ENCODE data around the gene WDR45B. TPM values are rescaled to one million over a fixed set of nuclear protein-coding genes. Genes with fewer than 3 reads are reported as not detected.

The WDR45B gene
- total RNA-seq, 1 donor from 2014 or later: 40.7 TPM

- Histone ChIP-seq H3K27me3 (ENCODE audit: control insufficient read depth in 3 of 3, insufficient read depth in 3 of 3, low read length in 3 of 3) (no peaks in the 10 kb centered on the region), H3K27ac (ENCODE audit: low read depth, low read length) (no peak overlapping the region), H3K9me3 (ENCODE audit: control insufficient read depth in 3 of 3, low read length in 3 of 3) (no peaks in the 10 kb centered on the region), H3K4me1 (ENCODE audit: control insufficient read depth in 3 of 3, insufficient read depth in 3 of 3, low read length in 3 of 3) (peaks cover 2 to 6% (median 3%) of the 10 kb centered on the region in 3 donors), H3K9ac (ENCODE audit: low read depth in 1 of 3, low read length in 3 of 3) (no peak overlapping the region), H3K4me3 (ENCODE audit: low read length in 3 of 3) (no peak overlapping the region), H3K36me3 (ENCODE audit: control insufficient read depth in 3 of 3, insufficient read depth in 3 of 3, low read length in 3 of 3) (peaks cover 3 to 5% (median 4%) of the 10 kb centered on the region in 3 donors)
Measured at GRCh38 chr17:82666931-82667667, 18.9 kb upstream of the WDR45B start.

GRCh38 chr17:82665891-82666290 is 17.6 kb upstream of the WDR45B start:
- no peaks in the 10 kb centered on the region for H3K9me3 ChIP-seq (ENCODE audit: control insufficient read depth in 3 of 3, low read length in 3 of 3)

DNA sequence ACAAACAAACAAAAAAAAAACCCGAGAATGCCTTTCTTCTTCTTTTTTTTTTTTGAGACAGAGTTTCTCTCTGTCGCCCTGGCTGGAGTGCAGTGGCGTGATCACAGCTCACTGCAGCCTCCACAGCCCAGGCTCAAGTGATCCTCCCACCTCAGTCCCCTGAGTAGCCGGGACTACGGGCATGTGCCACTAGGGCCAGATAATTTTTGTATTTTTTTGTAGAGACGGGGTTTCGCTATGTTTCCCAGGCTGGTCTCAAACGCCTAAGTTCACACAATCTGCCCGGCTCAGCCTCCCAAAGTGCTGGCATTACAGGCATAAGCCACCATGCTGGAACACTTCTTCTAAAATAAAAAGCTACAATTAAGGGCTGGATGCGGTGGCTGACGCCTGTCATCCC is 17.0 kb upstream of the WDR45B start:
- Histone ChIP-seq H3K4me3 (ENCODE audit: low read length in 3 of 3) (no peak overlapping the region), H3K27me3 (ENCODE audit: control insufficient read depth in 3 of 3, insufficient read depth in 3 of 3, low read length in 3 of 3) (no peaks in the 10 kb centered on the region), H3K4me1 (ENCODE audit: control insufficient read depth in 3 of 3, insufficient read depth in 3 of 3, low read length in 3 of 3) (peaks cover 2 to 6% (median 3%) of the 10 kb centered on the region in 3 donors), H3K36me3 (ENCODE audit: control insufficient read depth in 3 of 3, insufficient read depth in 3 of 3, low read length in 3 of 3) (peaks cover 9 to 13% (median 10%) of the 10 kb centered on the region in 3 donors), H3K27ac (ENCODE audit: low read depth, low read length) (no peak overlapping the region), H3K9ac (ENCODE audit: low read depth in 1 of 3, low read length in 3 of 3) (no peak overlapping the region), H3K9me3 (ENCODE audit: control insufficient read depth in 3 of 3, low read length in 3 of 3) (no peaks in the 10 kb centered on the region)

More at GRCh38 chr17:82665891-82666290, 17.6 kb upstream of the WDR45B start:
- Histone ChIP-seq H3K27ac (ENCODE audit: low read depth, low read length) (no peak overlapping the region), H3K4me3 (ENCODE audit: low read length in 3 of 3) (no peak overlapping the region), H3K27me3 (ENCODE audit: control insufficient read depth in 3 of 3, insufficient read depth in 3 of 3, low read length in 3 of 3) (no peaks in the 10 kb centered on the region), H3K4me1 (ENCODE audit: control insufficient read depth in 3 of 3, insufficient read depth in 3 of 3, low read length in 3 of 3) (peaks cover 2 to 6% (median 3%) of the 10 kb centered on the region in 3 donors), H3K9ac (ENCODE audit: low read depth in 1 of 3, low read length in 3 of 3) (no peak overlapping the region), H3K36me3 (ENCODE audit: control insufficient read depth in 3 of 3, insufficient read depth in 3 of 3, low read length in 3 of 3) (peaks cover 3 to 7% (median 5%) of the 10 kb centered on the region in 3 donors)

- Histone ChIP-seq H3K27ac (ENCODE audit: low read depth, low read length) (no peak overlapping the region), H3K4me3 (ENCODE audit: low read length in 3 of 3) (no peak overlapping the region), H3K27me3 (ENCODE audit: control insufficient read depth in 3 of 3, insufficient read depth in 3 of 3, low read length in 3 of 3) (no peaks in the 10 kb centered on the region), H3K9me3 (ENCODE audit: control insufficient read depth in 3 of 3, low read length in 3 of 3) (no peaks in the 10 kb centered on the region), H3K4me1 (ENCODE audit: control insufficient read depth in 3 of 3, insufficient read depth in 3 of 3, low read length in 3 of 3) (peaks cover 2 to 6% (median 3%) of the 10 kb centered on the region in 3 donors), H3K9ac (ENCODE audit: low read depth in 1 of 3, low read length in 3 of 3) (no peak overlapping the region), H3K36me3 (ENCODE audit: control insufficient read depth in 3 of 3, insufficient read depth in 3 of 3, low read length in 3 of 3) (peaks cover 13 to 17% (median 14%) of the 10 kb centered on the region in 3 donors)
Measured at GRCh38 chr17:82664701-82665182, 16.5 kb upstream of the WDR45B start.

DNA sequence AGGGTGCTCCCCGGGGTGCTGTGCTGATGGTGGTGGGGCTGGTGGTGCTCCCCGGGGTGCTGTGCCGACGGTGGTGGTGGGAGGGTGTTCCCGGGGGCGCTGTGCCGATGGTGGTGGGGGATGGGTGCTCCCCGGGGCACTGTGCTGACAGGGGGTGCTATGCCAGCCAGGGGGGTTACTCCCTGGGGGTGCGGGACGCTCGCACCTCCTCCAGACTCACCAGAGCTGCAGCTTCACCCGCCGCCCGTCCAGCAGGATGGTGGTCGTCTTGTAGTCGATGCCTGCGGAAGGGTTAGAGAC is 16.0 kb upstream of the WDR45B start:
- Histone ChIP-seq H3K9me3 (ENCODE audit: control insufficient read depth in 3 of 3, low read length in 3 of 3) (no peaks in the 10 kb centered on the region), H3K36me3 (ENCODE audit: control insufficient read depth in 3 of 3, insufficient read depth in 3 of 3, low read length in 3 of 3) (peaks cover 16 to 18% (median 17%) of the 10 kb centered on the region in 3 donors), H3K4me3 (ENCODE audit: low read length in 3 of 3) (no peak overlapping the region), H3K27me3 (ENCODE audit: control insufficient read depth in 3 of 3, insufficient read depth in 3 of 3, low read length in 3 of 3) (no peaks in the 10 kb centered on the region), H3K9ac (ENCODE audit: low read depth in 1 of 3, low read length in 3 of 3) (no peak overlapping the region), H3K27ac (ENCODE audit: low read depth, low read length) (no peak overlapping the region), H3K4me1 (ENCODE audit: control insufficient read depth in 3 of 3, insufficient read depth in 3 of 3, low read length in 3 of 3) (peaks cover 2 to 6% (median 3%) of the 10 kb centered on the region in 3 donors)

GRCh38 chr17:82663381-82664275 is 15.4 kb upstream of the WDR45B start:
- H3K36me3 ChIP-seq (ENCODE audit: control insufficient read depth in 3 of 3, insufficient read depth in 3 of 3, low read length in 3 of 3): peaks cover 20 to 23% (median 22%) of the 10 kb centered on the region in 3 donors

DNA sequence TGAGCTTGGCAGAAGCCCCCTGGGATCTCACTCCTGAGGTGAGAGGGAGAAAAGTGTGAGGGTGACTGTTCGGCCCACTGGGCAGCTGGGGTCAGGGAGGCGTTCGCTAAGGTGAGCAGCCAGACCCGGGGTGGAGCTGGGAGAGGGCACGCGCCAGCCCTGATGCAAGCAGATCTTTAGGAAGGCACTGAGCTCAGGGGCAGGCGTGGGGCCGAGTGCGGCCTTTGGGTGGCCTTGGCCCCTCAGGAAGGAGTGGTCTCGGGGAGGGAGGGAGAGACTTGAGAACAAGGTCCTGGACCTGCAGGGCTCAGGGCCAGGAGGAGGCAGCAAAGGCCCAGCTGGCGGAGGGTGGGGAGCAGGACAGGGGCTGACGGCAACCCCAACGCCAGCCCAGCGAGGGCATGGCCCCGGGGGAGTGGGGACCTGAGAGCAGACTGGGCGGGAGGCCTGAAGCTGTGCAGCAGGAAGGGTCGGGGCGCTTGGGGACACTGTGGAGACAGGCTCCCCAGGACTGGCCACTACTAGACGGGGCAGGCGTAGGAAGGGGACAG is 14.5 kb upstream of the WDR45B start:
- H3K27ac ChIP-seq (ENCODE audit: low read depth, low read length): no peak overlapping the region
- no peak overlapping the region for H3K4me3 ChIP-seq (ENCODE audit: low read length in 3 of 3)
- no peaks in the 10 kb centered on the region for H3K4me1 ChIP-seq (ENCODE audit: control insufficient read depth in 3 of 3, insufficient read depth in 3 of 3, low read length in 3 of 3)
- peaks cover 23 to 28% (median 25%) of the 10 kb centered on the region in 3 donors for H3K36me3 ChIP-seq (ENCODE audit: control insufficient read depth in 3 of 3, insufficient read depth in 3 of 3, low read length in 3 of 3)
- H3K9ac ChIP-seq (ENCODE audit: low read depth in 1 of 3, low read length in 3 of 3): no peak overlapping the region
- H3K27me3 ChIP-seq (ENCODE audit: control insufficient read depth in 3 of 3, insufficient read depth in 3 of 3, low read length in 3 of 3): no peaks in the 10 kb centered on the region
- no peaks in the 10 kb centered on the region for H3K9me3 ChIP-seq (ENCODE audit: control insufficient read depth in 3 of 3, low read length in 3 of 3)

More at GRCh38 chr17:82663381-82664275, 15.4 kb upstream of the WDR45B start:
- no peak overlapping the region for H3K27ac ChIP-seq (ENCODE audit: low read depth, low read length)
- H3K9me3 ChIP-seq (ENCODE audit: control insufficient read depth in 3 of 3, low read length in 3 of 3): no peaks in the 10 kb centered on the region
- H3K4me1 ChIP-seq (ENCODE audit: control insufficient read depth in 3 of 3, insufficient read depth in 3 of 3, low read length in 3 of 3): peaks cover 0 to 3% (median 2%) of the 10 kb centered on the region in 3 donors
- no peaks in the 10 kb centered on the region for H3K27me3 ChIP-seq (ENCODE audit: control insufficient read depth in 3 of 3, insufficient read depth in 3 of 3, low read length in 3 of 3)
- no peak overlapping the region for H3K9ac ChIP-seq (ENCODE audit: low read depth in 1 of 3, low read length in 3 of 3)
- no peak overlapping the region for H3K4me3 ChIP-seq (ENCODE audit: low read length in 3 of 3)

DNA sequence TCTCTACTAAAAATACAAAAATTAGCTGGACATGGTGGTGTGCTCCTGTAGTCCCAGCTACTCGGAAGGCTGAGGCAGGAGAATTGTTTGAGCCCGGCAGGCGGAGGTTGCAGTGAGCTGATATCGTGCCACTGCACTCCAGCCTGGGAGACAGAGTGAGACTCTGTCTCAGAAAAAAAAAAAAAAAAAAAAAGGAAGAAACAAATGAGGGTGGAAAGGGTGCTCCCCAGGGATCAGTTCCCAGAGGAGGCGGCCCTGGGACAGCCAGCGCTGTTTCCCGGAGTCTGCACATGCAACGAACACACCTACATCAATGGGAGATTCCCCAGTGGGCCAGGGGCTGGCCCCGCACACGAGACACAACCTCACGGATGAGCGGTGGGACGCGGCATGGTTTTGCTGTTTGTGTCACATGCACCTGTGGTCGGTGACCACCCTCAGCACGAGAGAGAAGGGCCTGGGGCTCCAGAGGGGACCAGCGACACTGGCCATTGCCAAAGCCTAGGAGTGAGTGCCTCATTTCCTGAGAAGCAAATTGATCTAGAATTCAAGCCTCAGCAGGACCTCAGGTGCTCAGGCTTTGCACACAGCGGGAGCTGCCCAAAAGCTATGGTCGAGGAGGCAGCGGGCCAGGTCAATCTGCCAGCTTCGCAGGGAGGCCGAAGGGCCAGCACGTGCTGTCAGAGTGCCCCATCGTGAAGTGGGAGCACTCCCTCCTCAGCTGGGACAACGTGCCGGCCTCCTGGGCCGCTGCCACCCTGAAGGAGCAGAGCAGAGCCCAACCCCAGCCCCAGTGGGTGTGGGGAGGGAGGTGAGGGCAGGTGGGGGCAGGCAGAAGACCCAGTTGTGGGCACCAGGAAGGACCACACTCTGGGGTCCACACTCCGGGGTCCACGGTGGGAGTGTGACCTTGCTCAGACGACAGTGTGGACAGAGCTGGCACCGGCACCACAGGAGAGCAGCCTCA is 13.8 kb upstream of the WDR45B start:
- H3K27me3 ChIP-seq (ENCODE audit: control insufficient read depth in 3 of 3, insufficient read depth in 3 of 3, low read length in 3 of 3): no peaks in the 10 kb centered on the region
- H3K4me3 ChIP-seq (ENCODE audit: low read length in 3 of 3): no peak overlapping the region
- H3K9ac ChIP-seq (ENCODE audit: low read depth in 1 of 3, low read length in 3 of 3): no peak overlapping the region
- no peak overlapping the region for H3K27ac ChIP-seq (ENCODE audit: low read depth, low read length)
- no peaks in the 10 kb centered on the region for H3K4me1 ChIP-seq (ENCODE audit: control insufficient read depth in 3 of 3, insufficient read depth in 3 of 3, low read length in 3 of 3)
- peaks cover 25 to 32% (median 29%) of the 10 kb centered on the region in 3 donors for H3K36me3 ChIP-seq (ENCODE audit: control insufficient read depth in 3 of 3, insufficient read depth in 3 of 3, low read length in 3 of 3)
- no peaks in the 10 kb centered on the region for H3K9me3 ChIP-seq (ENCODE audit: control insufficient read depth in 3 of 3, low read length in 3 of 3)

DNA sequence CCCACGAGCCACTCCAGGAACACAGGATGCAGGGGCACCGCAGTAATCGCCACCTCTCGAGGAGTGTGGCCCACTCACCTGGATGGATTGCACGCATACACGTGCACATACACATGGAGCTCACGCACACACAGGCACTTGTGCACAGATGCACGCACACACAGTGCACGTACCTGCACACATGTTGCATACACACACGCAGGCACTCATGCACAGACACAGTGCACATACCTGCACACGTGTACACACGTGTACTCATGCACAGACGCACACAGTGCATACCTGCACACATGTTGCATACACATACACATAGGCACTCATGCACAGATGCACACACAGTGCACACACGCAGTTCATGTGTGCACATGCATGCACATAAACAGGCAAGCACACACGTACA is 11.6 kb upstream of the WDR45B start:
- no peaks in the 10 kb centered on the region for H3K4me1 ChIP-seq (ENCODE audit: control insufficient read depth in 3 of 3, insufficient read depth in 3 of 3, low read length in 3 of 3)
- no peak overlapping the region for H3K27ac ChIP-seq (ENCODE audit: low read depth, low read length)
- no peaks in the 10 kb centered on the region for H3K27me3 ChIP-seq (ENCODE audit: control insufficient read depth in 3 of 3, insufficient read depth in 3 of 3, low read length in 3 of 3)
- no peak overlapping the region for H3K4me3 ChIP-seq (ENCODE audit: low read length in 3 of 3)
- H3K36me3 ChIP-seq (ENCODE audit: control insufficient read depth in 3 of 3, insufficient read depth in 3 of 3, low read length in 3 of 3): peaks cover 25 to 34% (median 33%) of the 10 kb centered on the region in 3 donors
- H3K9me3 ChIP-seq (ENCODE audit: control insufficient read depth in 3 of 3, low read length in 3 of 3): no peaks in the 10 kb centered on the region
- H3K9ac ChIP-seq (ENCODE audit: low read depth in 1 of 3, low read length in 3 of 3): no peak overlapping the region

Measured in skeletal muscle tissue (tissue), 4 donors.